Measurements from ENCODE around the gene HOXC4. TPM values are rescaled to one million over a fixed set of nuclear protein-coding genes. Genes with fewer than 3 reads are reported as not detected.
"Not testable (repeated sequence)": the region's sequence is repeated elsewhere in the genome, so short reads cannot be mapped to it uniquely, and the experiment has no call there.

The HOXC4 gene
- total RNA-seq, 1 donor from 2014 or later: not detected

GRCh38 chr12:54081581-54082396 is 28.2 kb downstream of the HOXC4 start:
- not testable (repeated sequence) for H3K4me1 ChIP-seq (ENCODE audit: insufficient read depth, low read length); H3K79me2 ChIP-seq (ENCODE audit: insufficient read depth, low read length); H3K9ac ChIP-seq (ENCODE audit: low read length); FAIRE-seq; H3K36me3 Mint-ChIP-seq (ENCODE audit: low read depth, unreplicated experiment); H3K36me3 ChIP-seq (ENCODE audit: insufficient read depth, low read length); H3K27ac ChIP-seq (ENCODE audit: low read depth, low read length); H3K4me1 Mint-ChIP-seq (ENCODE audit: low read depth, unreplicated experiment); H3K9me3 ChIP-seq (ENCODE audit: insufficient read depth, low read depth, low read length); H3K4me3 ChIP-seq (ENCODE audit: insufficient read depth, low read depth, low read length); H3K4me2 ChIP-seq (ENCODE audit: low read length); H2AFZ ChIP-seq (ENCODE audit: low read depth, low read length); H3K9me3 Mint-ChIP-seq (ENCODE audit: unreplicated experiment); H4K20me1 ChIP-seq (ENCODE audit: insufficient read depth, low read length); H3K27ac Mint-ChIP-seq (ENCODE audit: unreplicated experiment); DNase-seq (ENCODE audit: low read depth)
- peaks cover 28% of the 10 kb centered on the region for H3K27me3 ChIP-seq (ENCODE audit: insufficient read depth, low read length)
- peak overlapping the region; percentile 50 for H3K4me3 Mint-ChIP-seq (ENCODE audit: unreplicated experiment)
- peaks cover 88% of the 10 kb centered on the region for H3K27me3 Mint-ChIP-seq (ENCODE audit: low read depth, unreplicated experiment)

- H3K4me1 Mint-ChIP-seq (ENCODE audit: low read depth, unreplicated experiment): peaks cover 4% of the 10 kb centered on the region
- H3K27ac Mint-ChIP-seq (ENCODE audit: unreplicated experiment): no peak overlapping the region
Observed at GRCh38 chr12:54082397-54082892, 28.8 kb downstream of the HOXC4 start.

GRCh38 chr12:54088011-54088410 is 34.4 kb downstream of the HOXC4 start:
- not testable (repeated sequence) for H3K79me2 ChIP-seq (ENCODE audit: insufficient read depth, low read length); H4K20me1 ChIP-seq (ENCODE audit: insufficient read depth, low read length); H3K36me3 ChIP-seq (ENCODE audit: insufficient read depth, low read length); H3K27ac Mint-ChIP-seq (ENCODE audit: unreplicated experiment); H2AFZ ChIP-seq (ENCODE audit: low read depth, low read length); H3K4me3 Mint-ChIP-seq (ENCODE audit: unreplicated experiment); H3K4me1 Mint-ChIP-seq (ENCODE audit: low read depth, unreplicated experiment); FAIRE-seq; H3K9me3 Mint-ChIP-seq (ENCODE audit: unreplicated experiment); H3K4me2 ChIP-seq (ENCODE audit: low read length); H3K36me3 Mint-ChIP-seq (ENCODE audit: low read depth, unreplicated experiment); H3K4me3 ChIP-seq (ENCODE audit: insufficient read depth, low read depth, low read length); H3K9ac ChIP-seq (ENCODE audit: low read length); H3K4me1 ChIP-seq (ENCODE audit: insufficient read depth, low read length); H3K27ac ChIP-seq (ENCODE audit: low read depth, low read length); DNase-seq (ENCODE audit: low read depth); H3K9me3 ChIP-seq (ENCODE audit: insufficient read depth, low read depth, low read length)
- peaks cover 94% of the 10 kb centered on the region for H3K27me3 Mint-ChIP-seq (ENCODE audit: low read depth, unreplicated experiment)
- H3K27me3 ChIP-seq (ENCODE audit: insufficient read depth, low read length): peaks cover 18% of the 10 kb centered on the region

More at GRCh38 chr12:54082397-54082892, 28.8 kb downstream of the HOXC4 start:
- no peak overlapping the region for H3K9ac ChIP-seq (ENCODE audit: low read length)
- H4K20me1 ChIP-seq (ENCODE audit: insufficient read depth, low read length): no peaks in the 10 kb centered on the region
- H3K27me3 ChIP-seq (ENCODE audit: insufficient read depth, low read length): peaks cover 26% of the 10 kb centered on the region
- H3K4me3 ChIP-seq (ENCODE audit: insufficient read depth, low read depth, low read length): no peak overlapping the region
- Mint-ChIP-seq H3K9me3 (ENCODE audit: unreplicated experiment) (peaks cover 3% of the 10 kb centered on the region), H3K4me3 (ENCODE audit: unreplicated experiment) (peak overlapping the region; percentile 50), H3K27me3 (ENCODE audit: low read depth, unreplicated experiment) (peaks cover 88% of the 10 kb centered on the region), H3K36me3 (ENCODE audit: low read depth, unreplicated experiment) (no peaks in the 10 kb centered on the region)
- H3K4me1 ChIP-seq (ENCODE audit: insufficient read depth, low read length): no peaks in the 10 kb centered on the region
- no peak overlapping the region for H2AFZ ChIP-seq (ENCODE audit: low read depth, low read length)
- H3K36me3 ChIP-seq (ENCODE audit: insufficient read depth, low read length): no peaks in the 10 kb centered on the region
- no peak overlapping the region for H3K4me2 ChIP-seq (ENCODE audit: low read length)
- no peaks in the 10 kb centered on the region for H3K9me3 ChIP-seq (ENCODE audit: insufficient read depth, low read depth, low read length)
- no peaks in the 10 kb centered on the region for H3K79me2 ChIP-seq (ENCODE audit: insufficient read depth, low read length)
- TF ChIP-seq CTCF (IDR thresholded peaks at IDR 0.05; ENCODE audit: insufficient read depth, low read depth, low read length) (no peak), EZH2 (IDR thresholded peaks at IDR 0.05; ENCODE audit: insufficient read depth, low read length) (no peak)
- no peak overlapping the region for H3K27ac ChIP-seq (ENCODE audit: low read depth, low read length)
- DNase-seq (ENCODE audit: low read depth): no peak
- no peak for FAIRE-seq

- H3K4me1 Mint-ChIP-seq (ENCODE audit: low read depth, unreplicated experiment): not testable (repeated sequence)
Observed at GRCh38 chr12:54089465-54089864, 35.8 kb downstream of the HOXC4 start.

GRCh38 chr12:54090312-54090711 is 36.7 kb downstream of the HOXC4 start:
- H3K36me3 Mint-ChIP-seq (ENCODE audit: low read depth, unreplicated experiment); H3K4me2 ChIP-seq (ENCODE audit: low read length); H4K20me1 ChIP-seq (ENCODE audit: insufficient read depth, low read length); H3K79me2 ChIP-seq (ENCODE audit: insufficient read depth, low read length); H3K27ac Mint-ChIP-seq (ENCODE audit: unreplicated experiment); FAIRE-seq; H3K27ac ChIP-seq (ENCODE audit: low read depth, low read length); H3K4me1 Mint-ChIP-seq (ENCODE audit: low read depth, unreplicated experiment); H3K27me3 ChIP-seq (ENCODE audit: insufficient read depth, low read length); H3K9ac ChIP-seq (ENCODE audit: low read length); DNase-seq (ENCODE audit: low read depth); H3K4me3 ChIP-seq (ENCODE audit: insufficient read depth, low read depth, low read length); H2AFZ ChIP-seq (ENCODE audit: low read depth, low read length); H3K4me1 ChIP-seq (ENCODE audit: insufficient read depth, low read length); H3K36me3 ChIP-seq (ENCODE audit: insufficient read depth, low read length); H3K9me3 ChIP-seq (ENCODE audit: insufficient read depth, low read depth, low read length): not testable (repeated sequence)
- H3K9me3 Mint-ChIP-seq (ENCODE audit: unreplicated experiment): peaks cover 14% of the 10 kb centered on the region
- H3K4me3 Mint-ChIP-seq (ENCODE audit: unreplicated experiment): peak overlapping the region; percentile 40
- peaks cover 95% of the 10 kb centered on the region for H3K27me3 Mint-ChIP-seq (ENCODE audit: low read depth, unreplicated experiment)

More at GRCh38 chr12:54089465-54089864, 35.8 kb downstream of the HOXC4 start:
- not testable (repeated sequence) for H3K4me1 ChIP-seq (ENCODE audit: insufficient read depth, low read length); H3K4me3 Mint-ChIP-seq (ENCODE audit: unreplicated experiment); H3K9ac ChIP-seq (ENCODE audit: low read length); H3K36me3 Mint-ChIP-seq (ENCODE audit: low read depth, unreplicated experiment); H3K4me2 ChIP-seq (ENCODE audit: low read length); H3K36me3 ChIP-seq (ENCODE audit: insufficient read depth, low read length); H3K27ac Mint-ChIP-seq (ENCODE audit: unreplicated experiment); H3K27me3 ChIP-seq (ENCODE audit: insufficient read depth, low read length); H3K27ac ChIP-seq (ENCODE audit: low read depth, low read length); DNase-seq (ENCODE audit: low read depth); H3K4me3 ChIP-seq (ENCODE audit: insufficient read depth, low read depth, low read length); H3K9me3 ChIP-seq (ENCODE audit: insufficient read depth, low read depth, low read length); H3K79me2 ChIP-seq (ENCODE audit: insufficient read depth, low read length); H4K20me1 ChIP-seq (ENCODE audit: insufficient read depth, low read length); H2AFZ ChIP-seq (ENCODE audit: low read depth, low read length); FAIRE-seq
- Mint-ChIP-seq H3K9me3 (ENCODE audit: unreplicated experiment) (peaks cover 14% of the 10 kb centered on the region), H3K27me3 (ENCODE audit: low read depth, unreplicated experiment) (peaks cover 96% of the 10 kb centered on the region)
